NCI-H345 (cell line): Measurements from ENCODE around the gene PAPOLG.
A peak's percentile ranks its signal among the peaks of the same experiment; 100 is the strongest.
"Not testable (repeated sequence)": the region's sequence is repeated elsewhere in the genome, so short reads cannot be mapped to it uniquely, and the experiment has no call there.

ENCODE experiments used
- DNase-seq: peaks from one replicate; lab custom pipeline; 2025; lab: John Stamatoyannopoulos, UW

Gene PAPOLG

GRCh38 chr2:60775048-60775639 lies 19.1 kb downstream of the PAPOLG start:
- no peak for DNase-seq

- DNase-seq: no peak
Observed at GRCh38 chr2:60778352-60778751, 22.3 kb downstream of the PAPOLG start.

GRCh38 chr2:60779426-60779825 lies 23.4 kb downstream of the PAPOLG start:
- no peak for DNase-seq

GRCh38 chr2:60780721-60781120 lies 24.7 kb downstream of the PAPOLG start:
- DNase-seq: no peak

GRCh38 chr2:60793169-60793568 lies 37.1 kb downstream of the PAPOLG start:
- DNase-seq: no peak

- DNase-seq: peak; percentile 2
Observed at GRCh38 chr2:60794271-60794863, 38.3 kb downstream of the PAPOLG start.

- DNase-seq: no peak
Observed at GRCh38 chr2:60796573-60797509, 40.8 kb downstream of the PAPOLG start.

- DNase-seq: no peak
Observed at GRCh38 chr2:60804473-60804872, 48.4 kb downstream of the PAPOLG start.

GRCh38 chr2:60806595-60806987 lies 50.5 kb downstream of the PAPOLG start:
- no peak for DNase-seq

- DNase-seq: peak; percentile 71
Observed at GRCh38 chr2:60806988-60807681, 51.1 kb downstream of the PAPOLG start.

- no peak for DNase-seq
Observed at GRCh38 chr2:60808330-60808801, 52.3 kb downstream of the PAPOLG start.

- no peak for DNase-seq
Observed at GRCh38 chr2:60811491-60812375, 55.7 kb downstream of the PAPOLG start.

GRCh38 chr2:60817191-60817590 lies 61.1 kb downstream of the PAPOLG start:
- DNase-seq: not testable (repeated sequence)

- no peak for DNase-seq
Observed at GRCh38 chr2:60818272-60818671, 62.2 kb downstream of the PAPOLG start.

GRCh38 chr2:60819155-60819862 lies 63.2 kb downstream of the PAPOLG start:
- DNase-seq: no peak

- no peak for DNase-seq
Observed at GRCh38 chr2:60819936-60820335, 63.9 kb downstream of the PAPOLG start.

- DNase-seq: no peak
Observed at GRCh38 chr2:60820416-60821132, 64.5 kb downstream of the PAPOLG start.

GRCh38 chr2:60821133-60821469 lies 65.0 kb downstream of the PAPOLG start:
- no peak for DNase-seq

GRCh38 chr2:60821587-60822302 lies 65.7 kb downstream of the PAPOLG start:
- no peak for DNase-seq
